HG02798 (cell line): ENCODE data around the gene CHRDL2.

ENCODE experiments used
- ATAC-seq: cut with Tn5 transposase; IDR thresholded peaks from one replicate; pipeline ENCODE4 v1.9.1; 2021; ENCODE audit warnings: mild to moderate bottlenecking; ENCODE audit not compliant: unreplicated experiment, poor library complexity

Gene CHRDL2

DNA sequence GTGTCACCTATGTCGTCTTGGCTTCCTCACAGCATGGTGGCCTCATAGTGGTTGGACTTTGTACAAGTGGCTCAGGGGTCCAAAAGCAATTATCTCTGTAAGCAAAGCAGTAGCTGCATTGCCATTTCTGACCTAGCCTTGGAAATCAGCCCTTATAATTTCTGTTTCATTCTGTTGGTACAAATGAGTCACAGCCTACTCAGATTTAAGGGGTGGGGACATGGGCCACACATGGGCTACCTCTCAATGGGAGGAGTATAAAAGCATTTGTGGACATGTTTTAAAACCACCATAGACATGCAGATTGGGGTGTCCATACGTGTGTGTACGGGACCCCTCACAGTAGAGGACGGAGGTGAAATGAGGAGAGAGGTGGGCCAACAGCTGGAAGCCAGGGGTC, 41.6 kb downstream of the CHRDL2 start:
- no peak for ATAC-seq

DNA sequence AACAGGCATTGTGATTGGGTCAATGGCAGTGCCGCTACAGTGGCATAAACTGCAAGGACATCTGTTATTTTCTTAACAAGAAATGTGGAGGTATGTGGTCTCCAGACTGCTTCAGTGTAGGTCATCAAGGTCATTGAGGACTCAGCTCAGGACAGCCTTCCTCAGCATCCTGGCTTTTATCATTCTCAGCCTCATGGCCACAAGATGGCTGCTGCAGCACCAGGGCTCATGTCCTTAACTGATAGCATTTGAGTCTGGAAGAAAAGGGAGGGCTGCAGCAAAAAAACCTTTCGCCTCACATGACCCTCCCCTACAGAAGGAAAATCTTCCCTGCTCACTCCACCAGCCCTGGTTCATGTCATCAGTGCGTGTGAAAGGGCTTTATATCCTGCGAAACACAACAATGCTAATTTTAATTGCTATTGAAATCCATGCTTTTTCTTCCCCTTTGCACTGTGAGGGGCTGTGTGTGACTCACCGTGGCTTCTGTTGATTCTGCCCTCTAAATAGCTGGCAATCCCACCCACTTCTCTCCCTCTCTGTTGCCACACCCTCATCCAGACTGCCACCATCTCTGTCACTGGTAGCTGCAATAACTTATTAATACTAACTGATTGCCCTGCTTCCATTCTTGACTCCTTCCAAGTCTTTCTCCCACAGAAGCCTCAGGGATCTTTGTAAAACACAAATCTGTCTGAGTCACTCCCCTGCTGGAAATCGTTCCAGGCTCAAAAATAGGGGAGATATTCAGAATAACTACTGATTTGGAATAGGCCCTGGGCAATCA, 43.8 kb downstream of the CHRDL2 start:
- no peak for ATAC-seq

DNA sequence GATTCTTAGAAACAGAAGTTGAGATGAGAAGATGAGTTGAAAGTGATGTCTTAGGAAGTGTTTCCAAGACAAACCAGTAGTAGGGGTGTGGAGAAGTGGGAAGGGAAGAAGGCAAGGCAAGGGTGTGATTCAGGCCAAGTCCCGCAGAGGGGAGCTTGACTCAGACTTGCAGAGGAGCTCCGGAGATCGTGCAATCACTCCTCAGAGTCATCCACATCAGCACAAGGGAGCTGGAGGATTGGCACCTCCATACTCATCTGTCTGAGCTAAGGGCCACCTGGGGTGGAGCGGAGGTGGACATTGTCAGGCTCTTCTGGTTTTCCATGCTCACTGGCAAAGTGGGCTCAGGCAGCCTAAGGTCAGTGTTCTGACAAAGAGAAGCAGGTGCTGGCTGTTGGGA, 44.4 kb downstream of the CHRDL2 start:
- no peak for ATAC-seq

DNA sequence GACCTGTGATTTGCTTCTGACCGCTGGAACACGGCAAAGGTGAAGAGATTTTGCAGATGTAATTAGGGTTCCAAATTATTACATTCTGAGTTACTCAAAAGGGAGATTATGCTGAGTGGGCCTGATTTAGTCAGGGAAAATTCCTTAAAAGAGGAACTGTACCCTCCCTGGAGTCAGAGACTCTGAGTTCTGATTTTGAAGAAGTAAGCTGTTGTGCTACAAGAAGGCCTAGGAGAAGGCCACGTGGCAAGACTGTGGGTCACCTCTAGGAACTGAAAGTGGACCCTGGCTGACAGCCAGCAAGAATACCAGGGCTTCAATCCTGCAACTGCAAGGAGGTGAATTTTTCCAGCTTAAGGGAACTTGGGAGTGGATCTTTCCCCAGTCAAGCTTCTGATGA, 45.3 kb downstream of the CHRDL2 start:
- ATAC-seq = no peak

DNA sequence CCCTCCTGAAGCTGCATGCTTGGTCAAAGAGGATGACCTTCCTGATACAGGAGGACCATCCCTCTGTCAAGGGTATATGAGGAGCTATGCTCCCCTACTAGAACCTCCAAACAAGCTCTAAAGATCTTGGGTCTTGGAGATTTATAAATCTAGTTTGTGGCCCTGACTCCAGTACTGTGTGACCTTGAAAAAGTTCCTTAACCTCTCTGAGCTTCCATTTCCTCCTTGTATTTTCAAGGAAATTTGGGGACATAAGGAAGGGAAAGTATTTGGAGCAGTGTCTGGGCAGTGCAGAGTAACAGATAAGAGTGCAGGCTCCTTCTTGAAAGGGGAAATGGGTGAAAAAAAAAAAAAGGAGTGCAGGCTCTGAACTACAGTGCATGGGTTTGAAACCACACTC, 45.9 kb downstream of the CHRDL2 start:
- no peak for ATAC-seq

DNA sequence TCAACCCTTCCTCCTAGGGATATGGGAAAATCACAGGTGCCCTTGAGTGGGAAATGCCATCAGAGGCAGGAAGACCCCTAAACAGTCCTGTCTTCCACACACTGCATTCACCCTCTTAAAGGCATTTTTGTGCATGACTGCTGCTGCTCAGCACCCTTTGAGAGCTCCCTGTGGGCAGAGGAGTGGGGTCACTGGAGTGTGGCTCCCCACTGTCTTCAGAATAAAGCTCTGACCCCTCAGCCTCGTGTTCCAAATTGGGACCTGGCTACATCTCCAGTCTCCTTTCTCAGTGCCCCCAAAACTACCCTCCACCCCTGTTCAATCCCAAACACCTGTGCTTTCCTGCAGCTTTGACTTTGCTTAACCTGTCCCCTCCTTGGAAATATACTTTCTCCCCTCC, 46.6 kb downstream of the CHRDL2 start:
- no peak for ATAC-seq

DNA sequence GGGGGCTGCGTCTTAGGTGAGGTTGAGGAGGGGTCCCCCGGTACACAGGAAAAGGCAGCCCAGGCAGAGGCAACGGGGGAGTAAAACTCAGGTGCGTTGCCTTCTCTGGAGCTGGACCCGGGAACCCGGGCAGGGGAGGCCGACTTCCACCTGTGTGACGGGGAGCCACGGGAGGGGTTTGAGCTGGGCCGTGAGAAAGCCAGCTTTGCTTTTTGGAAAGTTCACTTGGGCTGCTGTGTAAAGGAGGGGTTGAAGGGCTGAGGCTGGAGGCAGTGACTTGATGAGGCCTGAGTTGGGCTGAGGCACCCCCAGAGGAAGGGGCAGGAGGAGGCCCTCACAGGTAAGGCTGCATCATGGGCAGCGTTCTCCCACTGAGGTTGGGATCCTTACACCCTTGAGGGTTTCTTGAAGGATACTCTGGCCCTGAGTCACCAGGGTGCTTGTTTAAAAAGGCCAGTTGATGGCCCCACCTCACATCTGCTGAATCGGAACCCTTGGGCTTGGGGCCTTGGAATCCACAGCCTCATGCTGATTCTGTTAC, 47.2 kb downstream of the CHRDL2 start:
- no peak for ATAC-seq

DNA sequence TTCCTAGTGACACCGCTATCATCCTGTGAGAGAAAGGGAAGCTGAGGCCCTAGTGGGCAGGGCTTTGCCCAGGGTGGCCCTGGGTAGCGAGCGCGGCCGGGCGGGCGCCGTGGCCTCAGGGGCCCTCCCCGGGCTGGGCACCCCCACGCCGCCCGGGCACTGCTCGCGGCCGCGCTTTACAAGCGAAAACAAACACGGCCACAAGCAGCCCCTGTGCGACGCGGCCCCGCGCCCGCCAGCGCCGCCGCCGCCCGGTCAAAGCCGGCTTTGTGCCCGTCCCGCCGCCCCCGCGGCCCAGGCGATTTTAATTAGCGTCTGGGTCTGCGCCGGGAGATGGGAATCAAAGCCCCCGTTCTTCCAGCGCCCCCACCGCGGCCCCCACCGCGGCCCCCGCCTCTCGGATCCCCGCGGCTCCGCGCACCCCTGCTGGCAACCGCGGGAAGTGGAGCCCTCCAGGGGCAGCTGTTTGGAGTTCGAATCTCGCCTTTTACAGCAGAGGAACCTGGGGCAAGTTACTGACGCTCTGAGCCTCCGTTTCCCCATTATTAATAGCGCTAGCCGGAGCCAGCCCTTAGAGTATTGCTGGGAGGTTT, 47.9 kb downstream of the CHRDL2 start:
- ATAC-seq = no peak

DNA sequence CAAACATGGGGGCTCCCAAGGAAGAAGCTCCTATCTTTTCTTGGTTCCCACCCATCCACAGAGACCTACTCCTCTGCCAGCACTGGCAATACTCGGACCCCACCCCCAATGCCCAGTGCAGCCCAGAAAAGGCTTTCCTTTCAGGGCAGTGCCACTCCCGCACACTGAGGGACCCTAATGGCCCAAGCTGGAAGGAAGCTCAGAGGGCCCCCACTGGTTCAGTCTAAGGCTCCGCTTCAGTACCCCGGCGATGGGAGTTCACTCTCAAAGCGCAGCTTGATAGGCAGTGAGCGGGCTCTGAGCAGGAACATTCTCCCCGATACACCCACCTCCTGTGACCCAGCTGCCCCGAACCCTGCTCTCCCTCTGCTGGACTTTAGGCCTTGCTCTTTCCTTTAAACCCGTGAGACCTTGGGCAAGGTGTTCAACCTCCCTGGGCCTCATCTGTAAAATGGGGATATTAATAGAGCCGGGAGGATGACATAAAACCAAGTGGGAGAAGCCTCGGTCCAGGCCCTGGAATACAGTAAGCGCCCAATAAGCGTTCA, 48.4 kb downstream of the CHRDL2 start:
- no peak for ATAC-seq

DNA sequence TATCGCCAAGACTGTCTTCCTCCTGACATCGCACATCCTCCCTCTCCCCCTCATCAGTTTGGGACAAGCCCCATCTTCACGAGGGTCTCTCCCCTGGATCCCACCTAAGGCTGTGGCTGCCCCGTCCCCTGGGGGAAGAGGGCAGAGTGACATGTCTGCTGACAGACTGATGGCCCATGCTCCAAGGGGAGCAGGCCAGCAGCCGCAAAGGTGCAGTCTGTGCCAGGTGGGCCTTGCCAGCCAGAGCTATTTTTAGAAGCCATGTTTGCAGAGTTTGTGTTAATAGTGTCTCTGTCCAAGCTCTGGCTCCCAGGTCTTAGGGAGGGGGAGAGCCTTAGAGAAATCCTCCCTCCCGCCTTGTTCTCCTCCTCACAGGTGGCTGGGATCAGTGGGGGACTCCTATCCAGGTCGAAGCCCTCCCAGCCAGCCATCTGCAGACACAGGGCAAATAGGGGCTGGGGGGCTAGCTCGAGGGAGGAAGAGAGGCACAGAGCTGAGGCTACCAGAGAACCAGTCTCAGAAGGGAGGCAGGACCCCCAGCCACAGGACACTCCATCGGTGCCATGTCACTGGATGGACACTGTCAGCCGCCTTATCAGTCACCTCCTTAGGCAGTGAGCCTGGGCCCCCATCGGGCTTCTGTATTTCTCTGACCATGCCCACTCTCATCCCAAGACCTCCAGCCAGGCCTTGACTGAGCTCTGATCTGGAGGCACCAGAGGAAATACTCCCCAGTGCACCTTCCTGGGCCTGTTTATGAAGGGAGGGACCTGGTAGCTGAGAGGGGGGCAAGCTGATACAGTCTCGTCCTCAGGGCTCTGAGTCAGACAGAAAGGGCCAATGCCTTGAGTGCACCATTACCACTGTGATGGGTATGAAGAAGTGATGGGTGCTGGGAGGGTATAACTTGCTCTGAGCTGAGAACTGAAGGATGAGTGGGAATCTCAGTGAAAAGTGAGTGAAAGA, 49.3 kb downstream of the CHRDL2 start:
- no peak for ATAC-seq

DNA sequence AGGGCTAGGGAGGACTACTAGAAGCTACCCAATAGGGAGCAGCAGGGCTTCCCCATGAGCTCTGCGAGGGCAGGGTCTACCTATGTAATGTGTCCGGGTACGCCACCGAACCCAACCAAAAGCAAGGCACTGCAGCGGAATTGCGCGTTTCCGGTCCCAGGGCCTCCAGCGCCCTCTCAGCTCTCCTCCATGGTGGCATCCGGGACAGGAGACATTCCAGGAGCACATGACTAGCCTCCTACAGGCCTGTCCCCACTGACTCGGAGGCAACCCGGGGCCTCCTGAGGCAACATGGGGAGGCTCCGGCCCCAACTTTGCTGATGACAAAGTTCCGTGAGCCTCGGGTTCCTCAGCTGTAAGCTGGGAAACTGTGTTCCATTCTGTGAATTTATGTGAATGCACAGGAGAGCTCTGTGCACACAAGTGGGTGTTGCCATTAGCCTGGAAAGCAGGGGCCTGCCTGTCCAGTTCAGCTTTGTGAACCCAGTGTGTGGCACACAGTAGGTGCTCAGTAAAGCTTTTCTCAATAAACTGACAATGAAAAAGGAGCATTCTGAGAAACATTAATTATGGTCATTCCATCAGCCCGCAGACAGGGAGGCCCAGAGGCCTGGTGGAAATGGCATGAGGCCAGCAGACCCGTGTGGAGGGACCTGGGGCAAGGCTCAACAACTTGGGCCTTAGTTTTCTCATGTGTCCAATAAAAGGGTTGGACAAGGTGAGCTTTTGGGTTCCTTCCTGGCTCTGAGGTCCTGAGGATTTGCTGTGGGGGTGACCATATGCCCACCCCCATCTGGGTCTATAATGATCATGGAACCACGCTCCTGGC, 50.3 kb downstream of the CHRDL2 start:
- ATAC-seq = no peak

DNA sequence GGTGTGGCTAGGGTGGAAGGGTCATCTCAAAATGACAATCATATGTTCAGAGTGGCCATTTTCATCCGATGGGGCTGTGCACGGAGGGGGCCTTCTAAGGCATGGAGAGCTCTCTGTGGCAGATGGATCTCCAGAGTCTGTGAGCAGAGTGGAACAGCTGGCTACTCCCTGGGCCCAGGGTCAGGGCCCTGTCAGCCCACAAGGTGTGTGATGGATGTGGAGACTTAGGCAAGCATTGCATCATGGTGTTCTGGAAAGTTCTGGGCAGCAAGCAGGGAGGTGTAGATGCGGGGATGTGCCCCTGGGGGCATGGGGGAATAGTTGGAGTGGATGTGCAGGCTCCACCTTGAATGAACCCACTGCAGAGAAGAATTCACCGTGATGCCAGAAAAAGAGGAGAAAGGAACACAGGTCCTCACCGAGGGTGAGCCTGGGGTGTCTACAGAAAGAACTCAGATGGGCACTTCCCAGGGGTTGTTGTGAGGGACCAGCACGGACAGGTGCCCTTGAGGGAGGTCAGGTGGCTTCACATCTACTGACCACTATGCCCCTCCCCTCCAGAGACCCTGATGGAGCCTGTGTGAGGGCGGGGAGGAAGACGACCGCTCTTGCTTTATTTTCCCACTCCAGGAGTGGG, 51.1 kb downstream of the CHRDL2 start:
- ATAC-seq = no peak

DNA sequence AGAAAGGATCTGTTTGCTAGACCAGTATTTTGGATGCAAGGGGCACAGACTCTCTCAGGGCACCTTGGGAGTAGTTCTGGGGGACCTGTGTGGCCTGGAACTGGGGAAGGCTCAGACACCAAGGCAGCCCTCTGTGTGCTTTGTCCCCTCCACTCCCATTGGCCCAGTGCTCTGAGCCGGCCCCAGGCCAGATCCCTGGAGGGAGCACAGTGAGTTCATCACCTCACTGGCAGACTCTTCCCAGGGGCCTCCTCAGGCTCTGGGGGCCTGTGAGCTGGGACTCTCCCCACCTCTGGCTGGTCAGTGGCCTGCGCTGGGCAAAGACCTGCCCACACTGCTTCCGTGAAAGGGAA, 51.7 kb downstream of the CHRDL2 start:
- ATAC-seq = no peak

DNA sequence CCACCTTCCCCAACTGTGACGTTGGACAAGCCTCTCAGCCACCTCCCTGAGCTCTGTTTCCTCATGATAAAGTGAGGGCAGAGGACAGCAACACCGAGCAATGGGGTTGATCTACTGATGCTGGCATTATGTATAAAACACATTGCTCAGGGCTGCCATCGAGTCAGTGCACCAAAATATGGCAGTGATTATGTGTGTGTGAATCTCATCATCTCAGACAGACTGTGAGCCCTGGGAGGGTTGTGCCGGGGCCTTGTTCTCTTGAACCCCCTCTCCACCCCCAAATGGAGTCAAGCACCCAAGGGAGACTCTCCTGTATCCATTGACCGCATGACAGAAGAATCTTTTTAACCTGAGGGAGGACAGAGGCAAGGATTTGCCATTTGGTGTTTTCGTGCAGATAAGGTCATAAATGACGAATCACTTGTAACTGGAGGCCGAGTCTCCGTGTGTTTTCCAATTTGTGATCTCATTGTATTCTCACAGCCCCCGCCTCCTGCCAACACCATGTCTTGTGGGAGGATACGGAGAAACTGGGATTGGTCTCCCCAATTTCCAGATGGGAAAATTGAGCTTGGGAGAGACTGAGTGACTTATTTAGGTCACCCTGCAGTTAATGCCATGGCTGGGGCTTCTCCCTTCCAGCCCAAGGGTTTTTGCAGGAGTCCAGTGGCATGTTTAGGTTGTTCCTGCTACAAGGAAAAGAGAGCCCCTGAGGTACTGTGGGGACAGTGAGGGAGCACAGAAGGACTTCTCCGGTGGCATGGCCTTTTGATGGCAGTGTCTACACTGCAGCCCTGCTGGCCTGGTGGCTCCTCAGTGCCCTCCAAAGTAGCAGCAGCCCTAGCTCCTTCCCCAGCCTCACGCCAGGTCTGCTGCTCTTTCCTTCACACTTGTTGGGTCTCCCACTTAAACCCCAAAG, 52.4 kb downstream of the CHRDL2 start:
- ATAC-seq = no peak

DNA sequence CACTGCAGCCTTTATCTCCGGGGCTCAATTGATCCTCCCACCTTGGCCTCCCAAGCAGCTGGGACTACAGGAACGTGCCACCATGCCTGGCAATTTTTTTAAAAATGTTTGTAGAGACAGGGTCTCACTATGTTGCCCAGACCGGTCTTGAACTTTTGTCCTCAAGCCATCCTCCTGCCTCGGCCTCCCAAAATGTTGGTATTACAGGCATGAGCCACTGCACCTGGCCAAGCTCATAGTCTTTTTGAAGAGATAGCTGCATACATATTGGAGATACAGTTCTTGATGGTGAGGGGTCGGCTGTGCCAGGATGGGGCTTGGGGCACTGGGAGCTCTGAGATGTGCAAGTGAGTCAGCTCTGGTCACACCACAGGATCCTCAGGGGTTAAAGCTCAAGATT, 53.2 kb downstream of the CHRDL2 start:
- ATAC-seq = no peak

DNA sequence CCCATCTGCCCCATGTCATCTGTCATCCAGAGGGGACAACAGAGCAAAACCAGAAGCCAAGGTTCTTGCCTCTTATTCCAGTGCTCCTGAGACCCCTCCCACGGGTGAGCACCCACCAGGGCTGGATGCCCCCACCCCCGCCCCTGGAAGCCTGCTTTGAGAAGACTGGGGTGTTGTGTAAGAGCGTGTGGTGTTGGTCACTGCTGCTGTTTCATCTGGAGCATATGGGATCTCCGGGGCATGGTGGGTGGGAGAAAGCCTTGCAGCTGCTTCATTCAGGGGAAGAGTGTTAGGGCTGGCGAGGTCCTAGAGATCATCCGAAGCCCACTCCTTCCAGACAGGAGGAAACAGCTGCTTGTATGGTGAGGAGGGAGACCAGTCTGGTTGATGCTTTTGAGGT, 54.1 kb downstream of the CHRDL2 start:
- ATAC-seq = no peak

DNA sequence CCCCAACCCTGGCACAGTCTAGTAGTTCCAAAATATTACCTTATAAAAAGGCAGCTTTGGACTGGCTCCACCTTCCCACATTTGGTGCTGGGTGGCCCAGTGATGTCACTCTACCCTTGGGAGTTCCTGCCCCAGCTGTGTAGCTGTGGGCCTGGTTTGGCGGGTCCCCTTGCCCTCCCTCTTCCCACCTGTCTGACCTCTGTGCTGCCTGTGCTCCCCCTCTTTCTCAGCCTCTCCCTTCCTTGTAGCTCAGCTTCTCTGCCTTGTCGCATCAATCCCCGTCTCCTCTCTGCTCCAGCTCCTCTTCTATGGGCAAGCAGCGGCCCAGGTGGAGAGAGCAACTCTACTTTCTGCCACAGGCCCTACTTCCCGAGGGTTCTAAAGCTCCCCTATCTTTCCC, 54.6 kb downstream of the CHRDL2 start:
- no peak for ATAC-seq

DNA sequence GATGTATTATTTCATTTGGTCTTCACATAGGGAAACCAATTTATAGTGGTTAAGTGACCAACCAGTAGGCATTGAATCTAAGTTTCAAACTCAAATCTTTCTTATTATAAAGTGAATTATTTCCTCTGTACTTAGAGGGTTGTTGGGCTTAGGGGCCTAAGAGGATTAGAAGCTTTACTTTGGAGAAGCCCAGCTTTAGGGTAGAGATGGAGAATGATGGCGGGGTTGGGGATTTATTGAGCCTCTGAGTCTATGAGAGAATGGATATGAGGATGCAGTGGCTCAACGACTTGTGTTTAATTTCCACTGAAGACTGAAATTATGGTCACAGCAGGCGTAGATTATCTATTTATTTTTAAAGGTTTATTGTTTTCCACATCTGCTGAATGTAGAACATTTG, 55.5 kb downstream of the CHRDL2 start:
- no peak for ATAC-seq
